Astrocyte of the spinal cord (primary cell): Measurements from ENCODE around the gene COQ2.
"Not testable (repeated sequence)": the region's sequence is repeated elsewhere in the genome, so short reads cannot be mapped to it uniquely, and the experiment has no call there.

Experiments
- DNase-seq: peaks from one replicate; pipeline ENCODE4 v3.0.0; 2011; ENCODE audit warnings: low read depth, low spot score
- H3K4me3 ChIP-seq: 2 replicates; pipeline ENCODE4 v1.5.1; 2011; ENCODE audit warnings: low read depth, mild to moderate bottlenecking, low read length, moderate library complexity
- CTCF ChIP-seq: IDR thresholded peaks from 2 replicates; pipeline ENCODE4 v1.5.1; 2012; ENCODE audit warnings: low read depth, mild to moderate bottlenecking, low read length, inconsistent platforms
- in situ Hi-C: cut with HindIII; loops from 2 replicates; pipeline ENCODE4 v1.10.0; 2017; ENCODE audit warnings: low sequenced_read_pairs

COQ2 gene

GRCh38 chr4:83237591-83237990 lies 47.0 kb downstream of the COQ2 start:
- no peak overlapping the region for H3K4me3 ChIP-seq
- in situ Hi-C loops: no loop called here
- DNase-seq: no peak
- no peak for TF ChIP-seq CTCF

- DNase-seq, H3K4me3 ChIP-seq, in situ Hi-C loops: not testable (repeated sequence)
These were observed 48.9 kb downstream of the COQ2 start for GRCh38 chr4:83235645-83236133.

GRCh38 chr4:83234902-83235644 lies 49.5 kb downstream of the COQ2 start:
- DNase-seq: no peak
- TF ChIP-seq CTCF: no peak
- no peak overlapping the region for H3K4me3 ChIP-seq
- in situ Hi-C loops: no loop called here

- in situ Hi-C loops, DNase-seq, H3K4me3 ChIP-seq: not testable (repeated sequence)
These were observed 50.2 kb downstream of the COQ2 start for GRCh38 chr4:83234387-83234786.

- no peak overlapping the region for H3K4me3 ChIP-seq
- in situ Hi-C loops: no loop called here
- DNase-seq: no peak
- no peak for TF ChIP-seq CTCF
These were observed 52.5 kb downstream of the COQ2 start for GRCh38 chr4:83232082-83232481.

GRCh38 chr4:83231620-83232076 lies 53.0 kb downstream of the COQ2 start:
- H3K4me3 ChIP-seq: no peak overlapping the region
- in situ Hi-C loops: no loop called here
- no peak for DNase-seq
- TF ChIP-seq CTCF: no peak

- no peak overlapping the region for H3K4me3 ChIP-seq
- DNase-seq: no peak
- no peak for TF ChIP-seq CTCF
- in situ Hi-C loops: no loop called here
These were observed 53.7 kb downstream of the COQ2 start for GRCh38 chr4:83230928-83231327.

GRCh38 chr4:83229791-83230190 lies 54.8 kb downstream of the COQ2 start:
- H3K4me3 ChIP-seq: no peak overlapping the region
- in situ Hi-C loops: no loop called here
- no peak for DNase-seq
- TF ChIP-seq CTCF: no peak
